ENCODE results near the gene SCPEP1.

- TF ChIP-seq CREB1 (IDR thresholded peaks at IDR 0.05; ENCODE audit: low read depth) (no peak), REST (IDR thresholded peaks at IDR 0.05; ENCODE audit: low read depth, low read length) (no peak)
Observed at GRCh38 chr17:56973520-56973919, 4.4 kb upstream of the SCPEP1 start.
